GM12878 (cell line): Measurements from ENCODE around the gene SDK2. TPM values are rescaled to one million over a fixed set of nuclear protein-coding genes. Genes with fewer than 3 reads are reported as not detected.
A peak's percentile ranks its signal among the peaks of the same experiment; 100 is the strongest.

Experiments used
- ATAC-seq: fragments of 200-7000 bp; cut with Tn5 transposase; 3 replicates; pipeline ENCODE4 v1.9.1; 2020; ENCODE audit warnings: mild to moderate bottlenecking, moderate library complexity
- BruUV-seq: library from RNA; stranded (reverse); fragments of 400-500 nt; replicated peaks from 2 replicates; lab custom pipeline; 2021; lab: Mats Ljungman, UMichigan
- CTCF ChIA-PET: fragments of 300-600 bp; sonication (Branson Sonifier 250); formaldehyde crosslinking; extraction: SDS; loops from one replicate; lab custom pipeline; 2021; ENCODE audit warnings: inconsistent platforms; lab: Yijun Ruan, JAX
- POLR2A ChIA-PET: fragments of 350-600 bp; formaldehyde crosslinking; extraction: SDS; loops from one replicate; lab custom pipeline; 2021; ENCODE audit warnings: inconsistent platforms; lab: Charles Lee
- RAD21 ChIA-PET: fragments of 300-600 bp; sonication (Branson Sonifier 250); formaldehyde crosslinking; loops from one replicate; lab custom pipeline; 2023; ENCODE audit warnings: antibody characterized with exemption; ENCODE audit not compliant: unreplicated experiment; lab: Charles Lee
- SMC1A ChIA-PET: fragments of 300-600 bp; sonication (Branson Sonifier 250); formaldehyde crosslinking; loops from one replicate; lab custom pipeline; 2023; ENCODE audit not compliant: unreplicated experiment, uncharacterized antibody; lab: Charles Lee
- DNase-seq: peaks from one replicate; pipeline ENCODE4 v3.0.0-alpha.2; 2011; ENCODE audit warnings: low read depth, low spot score
- FAIRE-seq: peaks from 3 replicates; lab custom pipeline; 2011; peaks lifted over from hg19 to GRCh38; lab: Jason Lieb, UNC
- H2AFZ ChIP-seq: 2 replicates; pipeline ENCODE4 v1.6.0; 2011; ENCODE audit warnings: low read depth, low read length, control low read depth; ENCODE audit not compliant: control insufficient read depth
- H3K27ac ChIP-seq: 2 replicates; pipeline ENCODE4 v1.5.1; 2011; ENCODE audit warnings: control low read depth; ENCODE audit not compliant: control insufficient read depth, insufficient read depth
- H3K27me3 ChIP-seq, 2 experiments: replicated peaks in 1 of 2; 2 replicates each; pipeline versions ENCODE4 v1.6.0 to v1.6.1; 2011; ENCODE audit warnings: low read length in 1 of 2; ENCODE audit not compliant: control insufficient read depth in 2 of 2, insufficient read depth in 2 of 2
- H3K36me3 ChIP-seq, 2 experiments: 2 replicates each; pipeline ENCODE4 v1.5.1; 2011; ENCODE audit warnings: low read length in 1 of 2; ENCODE audit not compliant: control insufficient read depth in 2 of 2, insufficient read depth in 2 of 2
- H3K4me1 ChIP-seq: 2 replicates; pipeline ENCODE4 v1.6.1; 2011; ENCODE audit warnings: mild to moderate bottlenecking, low read length, moderate library complexity, mixed read lengths; ENCODE audit not compliant: control insufficient read depth, insufficient read depth
- H3K4me2 ChIP-seq: 2 replicates; pipeline ENCODE4 v1.6.0; 2011; ENCODE audit warnings: control low read depth; ENCODE audit not compliant: control insufficient read depth, insufficient read depth
- H3K4me3 ChIP-seq: fragments of 200-600 bp; sonication (generic); 2 replicates; pipeline ENCODE4 v1.5.1; 2016
- H3K79me2 ChIP-seq: 2 replicates; pipeline ENCODE4 v1.6.0; 2011; ENCODE audit warnings: low read length; ENCODE audit not compliant: control insufficient read depth, insufficient read depth
- H3K9ac ChIP-seq: 2 replicates; pipeline ENCODE4 v1.8.0; 2011; ENCODE audit warnings: low read length, control low read depth, mixed read lengths; ENCODE audit not compliant: control insufficient read depth, insufficient read depth
- H3K9me3 ChIP-seq: replicated peaks from 3 replicates; pipeline ENCODE4 v1.5.1; 2011; ENCODE audit warnings: mild to moderate bottlenecking, low read length; ENCODE audit not compliant: control insufficient read depth, insufficient read depth
- H4K20me1 ChIP-seq: 2 replicates; pipeline ENCODE4 v1.6.0; 2011; ENCODE audit not compliant: control insufficient read depth, insufficient read depth
- ATF2 ChIP-seq: IDR thresholded peaks from 2 replicates; pipeline ENCODE4 v1.6.1; 2012; ENCODE audit warnings: low read length, inconsistent platforms
- BCL3 ChIP-seq: IDR thresholded peaks from 2 replicates; pipeline ENCODE4 v1.6.1; 2011; ENCODE audit warnings: borderline replicate concordance, low read depth, mild to moderate bottlenecking, moderate library complexity, low read length; ENCODE audit not compliant: insufficient read depth, poor library complexity, severe bottlenecking
- CBX3 ChIP-seq: fragments of 200-600 bp; sonication (generic); IDR thresholded peaks from 2 replicates; pipeline ENCODE4 v1.6.1; 2016; ENCODE audit warnings: low read depth, borderline replicate concordance
- DPF2 ChIP-seq: fragments of 450-650 bp; IDR thresholded peaks from 2 replicates; pipeline ENCODE4 v1.6.1; 2017; ENCODE audit warnings: mild to moderate bottlenecking
- MTA2 ChIP-seq: fragments of 450-650 bp; IDR thresholded peaks from 2 replicates; pipeline ENCODE4 v1.6.1; 2016; ENCODE audit warnings: low read depth, mild to moderate bottlenecking, moderate library complexity
- MTA3 ChIP-seq: IDR thresholded peaks from 2 replicates; pipeline ENCODE4 v1.6.1; 2012; ENCODE audit warnings: low read length, inconsistent platforms, borderline replicate concordance
- NFYB ChIP-seq: IDR thresholded peaks from 2 replicates; pipeline ENCODE4 v1.6.1; 2011; ENCODE audit warnings: low read depth, mild to moderate bottlenecking, low read length, improper control_type of control experiment, moderate library complexity; ENCODE audit not compliant: insufficient read depth
- NKRF ChIP-seq: fragments of 450-650 bp; conservative IDR thresholded peaks from 2 replicates; pipeline ENCODE4 v1.6.1; 2017; ENCODE audit warnings: mild to moderate bottlenecking, moderate library complexity
- RAD51 ChIP-seq: fragments of 450-650 bp; IDR thresholded peaks from 2 replicates; pipeline ENCODE4 v1.6.1; 2016; ENCODE audit warnings: moderate library complexity, mild to moderate bottlenecking, inconsistent platforms
- RELB ChIP-seq: fragments of 450-650 bp; IDR thresholded peaks from 2 replicates; pipeline ENCODE4 v1.6.1; 2017; ENCODE audit warnings: low read depth, mild to moderate bottlenecking, moderate library complexity
- SPI1 ChIP-seq: IDR thresholded peaks from 2 replicates; pipeline ENCODE4 v1.6.1; 2011; ENCODE audit warnings: low read depth, mild to moderate bottlenecking, low read length, moderate library complexity, borderline replicate concordance; ENCODE audit not compliant: insufficient read depth
- WGBS: methylation state at CpG from one replicate; pipeline ENCODE4 v1.1.6; 2016; ENCODE audit warnings: low lambda C conversion rate; ENCODE audit not compliant: insufficient replicate concordance, insufficient coverage; ENCODE audit errors: missing lambda C conversion rate; 5-methylcytosine and 5-hydroxymethylcytosine counted together
- in situ Hi-C: fragments of 300-500 bp; cut with MboI; formaldehyde crosslinking; loops from 9 replicates; pipeline ENCODE4 v1.14.3; 2018; ENCODE audit warnings: mixed read lengths
- intact Hi-C: fragments of 100-400 bp; cut with micrococcal nuclease; formaldehyde crosslinking; loops from one replicate; pipeline ENCODE4 v1.14.2; 2022; ENCODE audit not compliant: unreplicated experiment
- polyA plus RNA-seq, 11 experiments: library from polyadenylated mRNA; depleted of rRNA in 4 of 11; unstranded in 6 of 11; stranded (reverse) in 5 of 11; fragments of >200 nt; fragmentation: Nextera tagmentation in 4 of 11; fragmentation: Illumina TruSeq in 1 of 11; extraction: Ambion mirVana in 4 of 11; extraction: Trizol in 1 of 11; gene quantifications; 1 replicate in 1 of 11; 2 replicates in 10 of 11; pipeline versions ENCODE4 v1.2.1 to v1.2.3, GENCODE V29; 2011 to 2016; ENCODE audit warnings: inconsistent platforms in 2 of 11, missing spikeins in 2 of 11, low read depth in 1 of 11
- total RNA-seq, 4 experiments: library from RNA; depleted of rRNA in 3 of 4; stranded (reverse); fragments of >200 nt in 3 of 4; fragmentation: Illumina TruSeq in 1 of 4; extraction: Trizol in 1 of 4; gene quantifications; 2 replicates each; pipeline versions ENCODE4 v1.2.1 to v1.2.3, GENCODE V29; 2013 to 2021

The SDK2 gene
- total and polyA plus RNA-seq, 10 of the 15 experiments (the other 5 are each of a cell fraction or from before 2014, with no cell fraction given) = 0.03 to 0.08 (median 0.03) TPM; not detected in 7

GRCh38 chr17:73336408-73337329, 307.6 kb downstream of the SDK2 start (continued):
- TF ChIP-seq RELB = no peak
- no peak for TF ChIP-seq SPI1
- TF ChIP-seq ATF2 = no peak
- no peak for TF ChIP-seq NFYB
- no peak for TF ChIP-seq MTA3

GRCh38 chr17:73335591-73336407, 308.4 kb downstream of the SDK2 start:
- intact Hi-C loops (no loop called here), in situ Hi-C loops (no loop called here)
- peak; percentile 11; the same call in 1 of the 3 replicates for ATAC-seq
- Histone ChIP-seq H2AFZ (no peak overlapping the region), H3K9ac (no peak overlapping the region), H3K4me1 (no peaks in the 10 kb centered on the region), H4K20me1 (no peaks in the 10 kb centered on the region), H3K36me3 (no peaks in the 10 kb centered on the region), H3K4me2 (no peak overlapping the region), H3K9me3 (no peaks in the 10 kb centered on the region), H3K27me3 (no peaks in the 10 kb centered on the region), H3K79me2 (no peaks in the 10 kb centered on the region), H3K27ac (no peak overlapping the region), H3K4me3 (no peak overlapping the region)
- TF ChIP-seq MTA2 = no peak
- TF ChIP-seq BCL3 = peak; percentile 23
- TF ChIP-seq NKRF = no peak
- TF ChIP-seq CBX3 = no peak
- no peak for TF ChIP-seq RAD51
- no peak for TF ChIP-seq DPF2
- whole genome bisulfite sequencing = 48% methylated on average over 9 of the region's 12 CpGs
- ChIA-PET SMC1A (no interaction called here), CTCF (no interaction called here), RAD21 (no interaction called here), POLR2A (interaction anchor here (0.6 kb wide), 1 partner anchor 108 kb away, joined by 3 read pairs; no protein-coding TSS in a partner anchor)
- DNase-seq = no peak
- no peak for FAIRE-seq
- no TSS peak for BruUV-seq
